MM.1S (cell line): ENCODE results near the gene B3GALT2.

Experiments
- EZH2phosphoT487 ChIP-seq: fragments of 300-600 bp; sonication (generic); IDR thresholded peaks from 2 replicates; pipeline ENCODE4 v1.6.1; 2018; ENCODE audit warnings: antibody characterized with exemption, low read length
- TF ChIP-seq, protein P1 (sequence below): fragments of 300-600 bp; sonication (generic); IDR thresholded peaks from 2 replicates; pipeline ENCODE4 v1.5.1; 2016; ENCODE audit warnings: antibody characterized with exemption, low read length, mixed read lengths

DNA sequence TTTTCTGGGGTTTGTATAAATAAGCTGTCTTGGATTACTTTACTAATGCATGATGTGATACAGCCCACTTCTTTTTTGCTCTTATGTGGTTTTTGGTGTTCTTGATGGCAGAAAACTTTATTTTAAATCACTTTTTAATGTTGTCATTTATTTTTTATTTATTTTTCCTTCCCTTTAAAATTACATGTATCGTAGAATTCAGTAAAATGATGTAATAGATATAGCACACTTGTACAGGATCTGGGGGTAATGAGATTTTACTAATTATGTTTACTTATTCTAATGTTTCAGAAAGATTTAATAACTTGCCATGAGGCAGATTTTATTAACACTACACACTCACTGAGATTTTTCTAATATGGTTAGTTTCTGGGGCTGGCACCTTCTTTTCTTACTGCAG, 701 bp upstream of the B3GALT2 start:
- TF ChIP-seq, protein P1, sequence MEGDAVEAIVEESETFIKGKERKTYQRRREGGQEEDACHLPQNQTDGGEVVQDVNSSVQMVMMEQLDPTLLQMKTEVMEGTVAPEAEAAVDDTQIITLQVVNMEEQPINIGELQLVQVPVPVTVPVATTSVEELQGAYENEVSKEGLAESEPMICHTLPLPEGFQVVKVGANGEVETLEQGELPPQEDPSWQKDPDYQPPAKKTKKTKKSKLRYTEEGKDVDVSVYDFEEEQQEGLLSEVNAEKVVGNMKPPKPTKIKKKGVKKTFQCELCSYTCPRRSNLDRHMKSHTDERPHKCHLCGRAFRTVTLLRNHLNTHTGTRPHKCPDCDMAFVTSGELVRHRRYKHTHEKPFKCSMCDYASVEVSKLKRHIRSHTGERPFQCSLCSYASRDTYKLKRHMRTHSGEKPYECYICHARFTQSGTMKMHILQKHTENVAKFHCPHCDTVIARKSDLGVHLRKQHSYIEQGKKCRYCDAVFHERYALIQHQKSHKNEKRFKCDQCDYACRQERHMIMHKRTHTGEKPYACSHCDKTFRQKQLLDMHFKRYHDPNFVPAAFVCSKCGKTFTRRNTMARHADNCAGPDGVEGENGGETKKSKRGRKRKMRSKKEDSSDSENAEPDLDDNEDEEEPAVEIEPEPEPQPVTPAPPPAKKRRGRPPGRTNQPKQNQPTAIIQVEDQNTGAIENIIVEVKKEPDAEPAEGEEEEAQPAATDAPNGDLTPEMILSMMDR = no peak
- TF ChIP-seq EZH2phosphoT487 = no peak
